Neural cell (in vitro differentiated cells): ENCODE results near the gene TOP1. TPM values are rescaled to one million over a fixed set of nuclear protein-coding genes. Genes with fewer than 3 reads are reported as not detected.

Source experiments
- H2AFZ ChIP-seq: fragments of 200-600, 300-800 bp; sonication (generic), shearing (Covaris generic); 2 replicates; pipeline ENCODE4 v1.6.0; 2014; ENCODE audit warnings: low read depth, mild to moderate bottlenecking, antibody characterized with exemption, low read length, moderate library complexity
- H3F3A ChIP-seq: fragments of 200-600 bp; shearing (Covaris generic); 2 replicates; pipeline ENCODE4 v1.6.1; 2016; ENCODE audit warnings: mild to moderate bottlenecking, moderate library complexity, mixed read lengths, antibody characterized with exemption, low read length; ENCODE audit not compliant: insufficient read depth, poor library complexity, severe bottlenecking
- H3K27ac ChIP-seq: fragments of 200-600, 300-800 bp; sonication (generic), shearing (Covaris generic); 2 replicates; pipeline ENCODE4 v1.5.1; 2014; ENCODE audit warnings: mild to moderate bottlenecking, low read length, moderate library complexity
- H3K27me3 ChIP-seq: fragments of 300-800, 200-600 bp; sonication (generic), shearing (Covaris generic); 2 replicates; pipeline ENCODE4 v1.6.0; 2014; ENCODE audit warnings: mild to moderate bottlenecking, low read depth, low read length, moderate library complexity; ENCODE audit not compliant: insufficient read depth
- H3K36me3 ChIP-seq: fragments of 300-800, 200-600 bp; sonication (generic), shearing (Covaris generic); 2 replicates; pipeline ENCODE4 v1.5.1; 2014; ENCODE audit warnings: mild to moderate bottlenecking, antibody characterized with exemption, low read length, moderate library complexity; ENCODE audit not compliant: insufficient read depth
- H3K4me2 ChIP-seq: fragments of 300-800, 200-600 bp; sonication (generic), shearing (Covaris generic); 2 replicates; pipeline ENCODE4 v1.6.0; 2014; ENCODE audit warnings: mild to moderate bottlenecking, low read length
- H3K4me3 ChIP-seq: fragments of 300-800, 200-600 bp; sonication (generic), shearing (Covaris generic); 2 replicates; pipeline ENCODE4 v1.5.1; 2014; ENCODE audit warnings: mild to moderate bottlenecking, low read length, moderate library complexity
- H3K79me2 ChIP-seq: fragments of 200-600 bp; shearing (Covaris generic); replicated peaks from 2 replicates; pipeline ENCODE4 v1.6.0; 2014; ENCODE audit warnings: mild to moderate bottlenecking, low read length, moderate library complexity; ENCODE audit not compliant: insufficient read depth
- H3K9ac ChIP-seq: fragments of 300-800, 200-600 bp; sonication (generic), shearing (Covaris generic); 2 replicates; pipeline ENCODE4 v1.6.1; 2016; ENCODE audit warnings: mild to moderate bottlenecking, low read length, mixed read lengths
- H3K9me2 ChIP-seq: fragments of 200-600 bp; shearing (Covaris generic); 2 replicates; pipeline ENCODE4 v1.6.1; 2016; ENCODE audit warnings: mild to moderate bottlenecking, low read length, mixed read lengths; ENCODE audit not compliant: insufficient read depth
- H3K9me3 ChIP-seq: fragments of 200-600, 300-800 bp; sonication (generic), shearing (Covaris generic); 2 replicates; pipeline ENCODE4 v1.6.1; 2016; ENCODE audit warnings: mild to moderate bottlenecking, mixed run types, low read length, moderate library complexity, mixed read lengths
- H4K20me1 ChIP-seq: fragments of 200-600 bp; shearing (Covaris generic); 2 replicates; pipeline ENCODE4 v1.6.1; 2016; ENCODE audit warnings: mild to moderate bottlenecking, mixed run types; ENCODE audit not compliant: insufficient read depth
- EP300 ChIP-seq: fragments of 450-650 bp; conservative IDR thresholded peaks from 2 replicates; pipeline ENCODE4 v1.6.1; 2014; ENCODE audit warnings: antibody characterized with exemption, mild to moderate bottlenecking, moderate library complexity; ENCODE audit not compliant: poor library complexity, severe bottlenecking
- EZH2 ChIP-seq: fragments of 200-600, 300-800 bp; shearing (Covaris generic), sonication (generic); IDR thresholded peaks from 2 replicates; pipeline ENCODE4 v1.6.1; 2014; ENCODE audit warnings: antibody characterized with exemption, low read length, borderline replicate concordance, mild to moderate bottlenecking; ENCODE audit not compliant: insufficient read depth, poor library complexity, severe bottlenecking
- MXI1 ChIP-seq: fragments of 450-650 bp; conservative IDR thresholded peaks from 2 replicates; pipeline ENCODE4 v1.6.1; 2014; ENCODE audit warnings: antibody characterized with exemption, mild to moderate bottlenecking; ENCODE audit not compliant: poor library complexity, severe bottlenecking
- POLR2AphosphoS5 ChIP-seq: IDR thresholded peaks from 2 replicates; pipeline ENCODE4 v1.6.1; 2012
- RAD21 ChIP-seq: fragments of 450-650 bp; conservative IDR thresholded peaks from 2 replicates; pipeline ENCODE4 v1.6.1; 2014; ENCODE audit warnings: antibody characterized with exemption, mild to moderate bottlenecking, moderate library complexity
- SMC3 ChIP-seq: fragments of 450-650 bp; conservative IDR thresholded peaks from 2 replicates; pipeline ENCODE4 v1.6.1; 2014; ENCODE audit warnings: antibody characterized with exemption, mild to moderate bottlenecking, moderate library complexity; ENCODE audit not compliant: poor library complexity
- TAF1 ChIP-seq: IDR thresholded peaks from 2 replicates; pipeline ENCODE4 v1.6.1; 2012; ENCODE audit warnings: low read depth
- polyA plus RNA-seq: library from polyadenylated mRNA; depleted of rRNA; stranded (reverse); fragments of >200 nt; gene quantifications from 2 replicates; pipeline ENCODE4 v1.2.3, GENCODE V29; 2014
- TF ChIP-seq, protein P1 (sequence below): IDR thresholded peaks from 2 replicates; pipeline ENCODE4 v1.6.1; 2012; ENCODE audit warnings: borderline replicate concordance
- TF ChIP-seq, protein P2 (sequence below): fragments of 450-650 bp; IDR thresholded peaks from 2 replicates; pipeline ENCODE4 v1.5.1; 2014; ENCODE audit warnings: antibody characterized with exemption, mild to moderate bottlenecking, moderate library complexity; ENCODE audit not compliant: poor library complexity, severe bottlenecking

The TOP1 gene
- polyA plus RNA-seq, 1 donor from 2014 or later, result 33.2 TPM

DNA sequence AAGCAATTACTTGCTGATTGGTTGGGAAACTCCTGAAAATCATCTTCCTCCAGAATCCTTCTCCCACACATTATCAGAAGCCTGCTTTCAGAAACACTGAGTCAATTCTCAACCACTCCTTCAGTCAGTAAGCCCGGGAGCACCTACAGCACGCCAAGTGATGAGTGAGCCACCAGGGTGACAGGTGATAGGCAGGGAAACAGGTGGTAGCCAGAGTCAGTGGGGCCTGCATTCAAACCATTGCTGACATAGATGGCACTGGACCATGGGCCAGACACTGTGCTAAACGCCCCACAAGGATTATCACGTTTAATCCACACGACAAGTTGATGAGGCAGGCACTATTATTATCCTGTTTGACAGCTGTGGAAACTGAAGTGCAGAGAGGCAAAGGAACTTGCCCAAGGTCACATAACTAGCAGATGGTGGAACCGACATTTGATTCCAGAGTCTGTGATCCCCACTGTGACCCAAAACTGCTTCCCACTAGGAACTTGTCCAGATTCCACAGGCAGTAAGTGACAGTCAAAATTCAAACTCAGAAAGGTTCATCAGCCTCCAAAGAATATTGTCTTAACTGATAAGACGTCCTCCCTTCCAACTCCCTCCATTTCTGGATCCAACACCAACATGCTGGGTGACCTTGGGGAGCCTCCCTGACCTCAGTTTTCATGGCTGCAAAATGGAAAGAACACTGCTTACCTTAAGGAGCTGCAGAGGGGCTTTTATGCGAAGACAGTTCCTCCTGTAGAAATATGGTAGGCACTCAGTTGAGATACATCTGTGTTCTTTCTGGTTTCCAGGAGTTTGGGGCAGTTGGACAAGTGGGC lies 23.9 kb upstream of the TOP1 start:
- no peaks in the 10 kb centered on the region for H3K36me3 ChIP-seq
- no peak overlapping the region for H3K4me2 ChIP-seq
- no peak overlapping the region for H2AFZ ChIP-seq
- H3K4me3 ChIP-seq, result no peak overlapping the region
- no peaks in the 10 kb centered on the region for H3F3A ChIP-seq
- H4K20me1 ChIP-seq, result no peaks in the 10 kb centered on the region
- H3K27me3 ChIP-seq, result no peaks in the 10 kb centered on the region
- H3K9ac ChIP-seq, result no peak overlapping the region
- H3K79me2 ChIP-seq, result no peaks in the 10 kb centered on the region
- no peaks in the 10 kb centered on the region for H3K9me2 ChIP-seq
- H3K9me3 ChIP-seq, result no peaks in the 10 kb centered on the region
- TF ChIP-seq TAF1 (no peak), POLR2AphosphoS5 (no peak), EP300 (no peak), MXI1 (no peak)
- TF ChIP-seq, protein P1, sequence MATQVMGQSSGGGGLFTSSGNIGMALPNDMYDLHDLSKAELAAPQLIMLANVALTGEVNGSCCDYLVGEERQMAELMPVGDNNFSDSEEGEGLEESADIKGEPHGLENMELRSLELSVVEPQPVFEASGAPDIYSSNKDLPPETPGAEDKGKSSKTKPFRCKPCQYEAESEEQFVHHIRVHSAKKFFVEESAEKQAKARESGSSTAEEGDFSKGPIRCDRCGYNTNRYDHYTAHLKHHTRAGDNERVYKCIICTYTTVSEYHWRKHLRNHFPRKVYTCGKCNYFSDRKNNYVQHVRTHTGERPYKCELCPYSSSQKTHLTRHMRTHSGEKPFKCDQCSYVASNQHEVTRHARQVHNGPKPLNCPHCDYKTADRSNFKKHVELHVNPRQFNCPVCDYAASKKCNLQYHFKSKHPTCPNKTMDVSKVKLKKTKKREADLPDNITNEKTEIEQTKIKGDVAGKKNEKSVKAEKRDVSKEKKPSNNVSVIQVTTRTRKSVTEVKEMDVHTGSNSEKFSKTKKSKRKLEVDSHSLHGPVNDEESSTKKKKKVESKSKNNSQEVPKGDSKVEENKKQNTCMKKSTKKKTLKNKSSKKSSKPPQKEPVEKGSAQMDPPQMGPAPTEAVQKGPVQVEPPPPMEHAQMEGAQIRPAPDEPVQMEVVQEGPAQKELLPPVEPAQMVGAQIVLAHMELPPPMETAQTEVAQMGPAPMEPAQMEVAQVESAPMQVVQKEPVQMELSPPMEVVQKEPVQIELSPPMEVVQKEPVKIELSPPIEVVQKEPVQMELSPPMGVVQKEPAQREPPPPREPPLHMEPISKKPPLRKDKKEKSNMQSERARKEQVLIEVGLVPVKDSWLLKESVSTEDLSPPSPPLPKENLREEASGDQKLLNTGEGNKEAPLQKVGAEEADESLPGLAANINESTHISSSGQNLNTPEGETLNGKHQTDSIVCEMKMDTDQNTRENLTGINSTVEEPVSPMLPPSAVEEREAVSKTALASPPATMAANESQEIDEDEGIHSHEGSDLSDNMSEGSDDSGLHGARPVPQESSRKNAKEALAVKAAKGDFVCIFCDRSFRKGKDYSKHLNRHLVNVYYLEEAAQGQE, result no peak
- TF ChIP-seq, protein P2, sequence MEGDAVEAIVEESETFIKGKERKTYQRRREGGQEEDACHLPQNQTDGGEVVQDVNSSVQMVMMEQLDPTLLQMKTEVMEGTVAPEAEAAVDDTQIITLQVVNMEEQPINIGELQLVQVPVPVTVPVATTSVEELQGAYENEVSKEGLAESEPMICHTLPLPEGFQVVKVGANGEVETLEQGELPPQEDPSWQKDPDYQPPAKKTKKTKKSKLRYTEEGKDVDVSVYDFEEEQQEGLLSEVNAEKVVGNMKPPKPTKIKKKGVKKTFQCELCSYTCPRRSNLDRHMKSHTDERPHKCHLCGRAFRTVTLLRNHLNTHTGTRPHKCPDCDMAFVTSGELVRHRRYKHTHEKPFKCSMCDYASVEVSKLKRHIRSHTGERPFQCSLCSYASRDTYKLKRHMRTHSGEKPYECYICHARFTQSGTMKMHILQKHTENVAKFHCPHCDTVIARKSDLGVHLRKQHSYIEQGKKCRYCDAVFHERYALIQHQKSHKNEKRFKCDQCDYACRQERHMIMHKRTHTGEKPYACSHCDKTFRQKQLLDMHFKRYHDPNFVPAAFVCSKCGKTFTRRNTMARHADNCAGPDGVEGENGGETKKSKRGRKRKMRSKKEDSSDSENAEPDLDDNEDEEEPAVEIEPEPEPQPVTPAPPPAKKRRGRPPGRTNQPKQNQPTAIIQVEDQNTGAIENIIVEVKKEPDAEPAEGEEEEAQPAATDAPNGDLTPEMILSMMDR, result no peak
- no peak overlapping the region for H3K27ac ChIP-seq

DNA sequence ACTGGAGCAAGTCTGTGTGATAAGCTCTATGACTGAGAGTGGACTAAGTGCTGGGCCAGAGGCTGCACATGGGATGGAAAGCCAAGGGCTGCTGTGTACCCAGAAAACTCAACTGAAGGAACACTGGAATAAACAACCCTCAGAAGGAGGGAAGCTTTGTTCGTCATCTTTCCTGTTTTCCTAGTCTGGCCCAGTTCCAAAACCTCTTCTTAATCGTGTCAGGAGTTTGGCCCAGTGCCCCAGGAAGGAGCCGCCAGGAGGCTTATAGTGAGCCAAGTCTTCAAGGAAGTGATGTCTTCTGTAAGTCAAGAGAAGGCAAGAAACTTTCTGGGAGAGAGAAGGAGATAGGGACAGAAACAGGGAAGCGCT lies 23.3 kb upstream of the TOP1 start:
- H3K9me3 ChIP-seq, result no peaks in the 10 kb centered on the region
- no peak overlapping the region for H3K27ac ChIP-seq
- no peaks in the 10 kb centered on the region for H3F3A ChIP-seq
- no peak overlapping the region for H3K9ac ChIP-seq
- no peak overlapping the region for H3K4me2 ChIP-seq
- H3K9me2 ChIP-seq, result no peaks in the 10 kb centered on the region
- H3K36me3 ChIP-seq, result no peaks in the 10 kb centered on the region
- no peak overlapping the region for H3K4me3 ChIP-seq
- H3K79me2 ChIP-seq, result no peaks in the 10 kb centered on the region
- H4K20me1 ChIP-seq, result no peaks in the 10 kb centered on the region
- TF ChIP-seq, protein P2, result no peak
- TF ChIP-seq RAD21, result no peak
- TF ChIP-seq TAF1, result no peak
- TF ChIP-seq EP300, result no peak
- TF ChIP-seq EZH2, result no peak
- TF ChIP-seq SMC3, result no peak
- TF ChIP-seq, protein P1, result no peak
- no peak for TF ChIP-seq POLR2AphosphoS5
- TF ChIP-seq MXI1, result no peak
- no peaks in the 10 kb centered on the region for H3K27me3 ChIP-seq
- no peak overlapping the region for H2AFZ ChIP-seq
